K562 (cell line): ENCODE measurements around the gene GNG3. TPM values are rescaled to one million over a fixed set of nuclear protein-coding genes. Genes with fewer than 3 reads are reported as not detected.

Experiments
- ATF7 ChIP-seq: fragments of 450-650 bp; IDR thresholded peaks from 2 replicates; pipeline ENCODE4 v1.7.1; 2014; ENCODE audit warnings: mild to moderate bottlenecking, moderate library complexity
- CLOCK ChIP-seq: fragments of 250-450 bp; sonication (Bioruptor Pico); IDR thresholded peaks from 2 replicates; pipeline ENCODE4 v1.4.0; 2020; ENCODE audit warnings: mild to moderate bottlenecking, moderate library complexity, borderline replicate concordance
- DDX20 ChIP-seq: fragments of 450-650 bp; IDR thresholded peaks from 2 replicates; pipeline ENCODE4 v1.6.1; 2016; ENCODE audit warnings: missing genetic modification characterization, low read depth, mild to moderate bottlenecking, missing compliant biosample characterization, moderate library complexity
- ELK3 ChIP-seq: fragments of 450-650 bp; formaldehyde crosslinking; IDR thresholded peaks from 2 replicates; pipeline ENCODE4 v1.4.0; 2020; ENCODE audit warnings: mild to moderate bottlenecking
- FIP1L1 ChIP-seq: fragments of 200-400 bp; formaldehyde crosslinking; IDR thresholded peaks from 2 replicates; pipeline ENCODE4 v1.6.1; 2018; ENCODE audit warnings: mild to moderate bottlenecking, low read depth, low read length; ENCODE audit not compliant: poor library complexity, severe bottlenecking
- GATAD2A ChIP-seq: fragments of 450-650 bp; IDR thresholded peaks from 2 replicates; pipeline ENCODE4 v1.6.1; 2017
- PHB2 ChIP-seq: fragments of 450-650 bp; IDR thresholded peaks from 2 replicates; pipeline ENCODE4 v1.6.1; 2017; ENCODE audit warnings: low read depth
- SIN3A ChIP-seq, 2 experiments: fragments of 150-350 bp in 1 of 2; IDR thresholded peaks; 2 replicates each; pipeline ENCODE4 v1.6.1; 2011 to 2016; ENCODE audit warnings: borderline replicate concordance in 2 of 2, low read depth in 2 of 2, low read length in 2 of 2, mild to moderate bottlenecking in 2 of 2, moderate library complexity in 2 of 2; ENCODE audit not compliant: control insufficient read depth in 1 of 2
- SRSF1 ChIP-seq: fragments of 200-400 bp; formaldehyde crosslinking; IDR thresholded peaks from 2 replicates; pipeline ENCODE4 v1.6.1; 2017; ENCODE audit warnings: mild to moderate bottlenecking, low read depth, low read length, moderate library complexity
- TAF15 ChIP-seq: fragments of 200-400 bp; formaldehyde crosslinking; IDR thresholded peaks from 2 replicates; pipeline ENCODE4 v1.6.1; 2017; ENCODE audit warnings: mild to moderate bottlenecking, low read depth, low read length, moderate library complexity
- TFAP4 ChIP-seq: sonication (generic); formaldehyde crosslinking; IDR thresholded peaks from 2 replicates; pipeline ENCODE4 v1.8.0; 2022; ENCODE audit warnings: missing genetic modification reagents, mild to moderate bottlenecking, moderate library complexity, borderline replicate concordance
- ZBTB1 ChIP-seq: sonication (generic); formaldehyde crosslinking; IDR thresholded peaks from 2 replicates; pipeline ENCODE4 v1.8.1; 2023; ENCODE audit warnings: missing genetic modification reagents, low read depth, mild to moderate bottlenecking, borderline replicate concordance
- ZC3H8 ChIP-seq: fragments of 450-650 bp; IDR thresholded peaks from 2 replicates; pipeline ENCODE4 v1.6.1; 2017
- ZNF57 ChIP-seq: fragments of 450-650 bp; formaldehyde crosslinking; IDR thresholded peaks from 2 replicates; pipeline ENCODE4 v1.4.0; 2020; ENCODE audit warnings: mild to moderate bottlenecking, moderate library complexity
- polyA plus RNA-seq, 8 experiments: library from polyadenylated mRNA; depleted of rRNA in 4 of 8; stranded (reverse) in 5 of 8; unstranded in 3 of 8; fragments of >200 nt; fragmentation: Nextera tagmentation in 2 of 8; fragmentation: Illumina TruSeq in 1 of 8; extraction: Ambion mirVana in 2 of 8; extraction: Trizol in 1 of 8; gene quantifications; 2 replicates each; pipeline versions ENCODE4 v1.2.1 to v1.2.3, GENCODE V29; 2011 to 2014; ENCODE audit warnings: inconsistent platforms in 1 of 8, missing spikeins in 1 of 8
- total RNA-seq, 7 experiments: library from RNA; depleted of rRNA in 6 of 7; stranded (reverse); fragments of >200 nt in 6 of 7; fragmentation: Illumina TruSeq in 2 of 7; extraction: Trizol in 2 of 7; gene quantifications; 2 replicates each; pipeline versions ENCODE4 v1.2.1 to v1.2.3, GENCODE V29; 2011 to 2021; ENCODE audit warnings: low replicate concordance in 1 of 7

Gene GNG3
- total and polyA plus RNA-seq, 9 of the 15 experiments (the other 6 are each of a cell fraction or from before 2014, with no cell fraction given), result 0.07 TPM; not detected in 8

- TF ChIP-seq SRSF1 (no peak), ATF7 (no peak), CLOCK (no peak), GATAD2A (0 out of 2 replicates have a peak, but pooled peaks have one; percentile 21), ZNF57 (0 out of 2 replicates have a peak, but pooled peaks have one; percentile 5), FIP1L1 (no peak), ZC3H8 (0 out of 2 replicates have a peak, but pooled peaks have one; percentile 60), ELK3 (CRISPR knock-in tag) (no peak), PHB2 (no peak), ZBTB1 (no peak; the same call in 1 of the 2 replicates), TAF15 (peak; percentile 70; the same call in 1 of the 2 replicates), SIN3A (IDR thresholded peaks at IDR 0.05; ENCODE audit: borderline replicate concordance in 2 of 2, control insufficient read depth in 1 of 2, low read depth in 2 of 2, low read length in 2 of 2) (peak; percentile 52 to 85; a peak in 2 of 4 replicates), DDX20 (tag) (no peak), TFAP4 (CRISPR knock-in tag) (peak; percentile 37; the same call in 1 of the 2 replicates)
Observed at GRCh38 chr11:62671608-62672389, 35.7 kb upstream of the GNG3 start, which contains the start of the genes LBHD1 and UQCC3 (continued).
